A673 (cell line): ENCODE results near the gene TAPBP. TPM values are rescaled to one million over a fixed set of nuclear protein-coding genes. Genes with fewer than 3 reads are reported as not detected.

Experiments used
- BruUV-seq: library from RNA; stranded (reverse); fragments of 400-500 nt; replicated peaks from 2 replicates; lab custom pipeline; 2021; lab: Mats Ljungman, UMichigan
- CTCF ChIA-PET: fragments of 300-600 bp; sonication (Branson Sonifier 250); formaldehyde crosslinking; loops from one replicate; lab custom pipeline; 2022; ENCODE audit warnings: antibody characterized with exemption; lab: Charles Lee
- POLR2A ChIA-PET: fragments of 300-600 bp; sonication (Branson Sonifier 250); formaldehyde crosslinking; loops from one replicate; lab custom pipeline; 2022; ENCODE audit warnings: antibody characterized with exemption; ENCODE audit not compliant: low non-redundant PET; lab: Charles Lee
- DNase-seq: peaks from one replicate; pipeline ENCODE4 v3.0.0-alpha.2; 2015; ENCODE audit warnings: low spot score
- H3K27ac ChIP-seq: fragments of 200-600 bp; sonication (generic); 2 replicates; pipeline ENCODE4 v1.5.1; 2016; ENCODE audit warnings: mixed run types, low read depth, mild to moderate bottlenecking, mixed read lengths, antibody characterized with exemption, low read length; ENCODE audit not compliant: poor library complexity, severe bottlenecking
- H3K27me3 ChIP-seq: fragments of 200-600 bp; sonication (generic); replicated peaks from 2 replicates; pipeline ENCODE4 v1.6.1; 2017; ENCODE audit warnings: mixed run types, low read depth, mild to moderate bottlenecking, mixed read lengths, antibody characterized with exemption, low read length; ENCODE audit not compliant: insufficient read depth, poor library complexity
- H3K36me3 ChIP-seq: fragments of 200-600 bp; sonication (generic); 2 replicates; pipeline ENCODE4 v1.6.1; 2016; ENCODE audit warnings: mixed run types, mild to moderate bottlenecking, mixed read lengths, antibody characterized with exemption, low read length; ENCODE audit not compliant: insufficient read depth, poor library complexity, severe bottlenecking
- H3K4me1 ChIP-seq: fragments of 200-600 bp; sonication (generic); 2 replicates; pipeline ENCODE4 v1.6.1; 2017; ENCODE audit warnings: mixed run types, mild to moderate bottlenecking, mixed read lengths, antibody characterized with exemption, low read length; ENCODE audit not compliant: insufficient read depth, poor library complexity, severe bottlenecking
- H3K4me3 ChIP-seq: fragments of 200-600 bp; sonication (generic); 2 replicates; pipeline ENCODE4 v1.5.1; 2016; ENCODE audit warnings: low read depth, mixed run types, mild to moderate bottlenecking, mixed read lengths, low read length; ENCODE audit not compliant: poor library complexity, severe bottlenecking
- H3K9me3 ChIP-seq: fragments of 200-600 bp; sonication (generic); 2 replicates; pipeline ENCODE4 v1.6.1; 2016; ENCODE audit warnings: mixed run types, low read depth, mild to moderate bottlenecking, mixed read lengths, antibody characterized with exemption, low read length; ENCODE audit not compliant: poor library complexity, severe bottlenecking
- CTCF ChIP-seq: fragments of 300-800, 200-600 bp; sonication (generic); conservative IDR thresholded peaks from 2 replicates; pipeline ENCODE4 v1.5.1; 2017; ENCODE audit warnings: low read depth, mild to moderate bottlenecking, antibody characterized with exemption, low read length, moderate library complexity, mixed read lengths
- EZH2 ChIP-seq: fragments of 200-600 bp; sonication (generic); IDR thresholded peaks from 2 replicates; pipeline ENCODE4 v1.6.1; 2017; ENCODE audit warnings: borderline replicate concordance, low read depth, mild to moderate bottlenecking, mixed read lengths, antibody characterized with exemption, low read length; ENCODE audit not compliant: poor library complexity, severe bottlenecking
- intact Hi-C: fragments of 100-400 bp; cut with micrococcal nuclease; formaldehyde crosslinking; loops from one replicate; pipeline ENCODE4 v1.10.0; 2022; ENCODE audit not compliant: unreplicated experiment
- total RNA-seq: library from RNA; stranded (reverse); gene quantifications from 2 replicates; pipeline ENCODE4 v1.2.3, GENCODE V29; 2021

Gene TAPBP
- total RNA-seq, 1 experiment from 2014 or later, result 87.8 TPM

- no peaks in the 10 kb centered on the region for H3K9me3 ChIP-seq
- CTCF ChIA-PET, result no interaction called here
- POLR2A ChIA-PET, result no interaction called here
- TF ChIP-seq CTCF, result no peak
- TF ChIP-seq EZH2, result no peak
- intact Hi-C loops, result no loop called here
- no peaks in the 10 kb centered on the region for H3K4me1 ChIP-seq
- no peaks in the 10 kb centered on the region for H3K27me3 ChIP-seq
- DNase-seq, result no peak
- no TSS peak for BruUV-seq
- no peak overlapping the region for H3K4me3 ChIP-seq
- H3K36me3 ChIP-seq, result no peaks in the 10 kb centered on the region
- H3K27ac ChIP-seq, result no peak overlapping the region
These were observed 25.3 kb upstream of the TAPBP start for GRCh38 chr6:33339193-33339592.

GRCh38 chr6:33336495-33336894 is 22.6 kb upstream of the TAPBP start:
- POLR2A ChIA-PET, result no interaction called here

GRCh38 chr6:33335916-33336315 is 22.0 kb upstream of the TAPBP start:
- no peaks in the 10 kb centered on the region for H3K9me3 ChIP-seq
- TF ChIP-seq EZH2, result no peak
- TF ChIP-seq CTCF, result no peak
- POLR2A ChIA-PET, result no interaction called here
- H3K27ac ChIP-seq, result no peak overlapping the region
- CTCF ChIA-PET, result no interaction called here
- intact Hi-C loops, result no loop called here
- no peaks in the 10 kb centered on the region for H3K27me3 ChIP-seq
- no peaks in the 10 kb centered on the region for H3K4me1 ChIP-seq
- H3K36me3 ChIP-seq, result no peaks in the 10 kb centered on the region
- no peak for DNase-seq
- no TSS peak for BruUV-seq
- no peak overlapping the region for H3K4me3 ChIP-seq

More at GRCh38 chr6:33336495-33336894, 22.6 kb upstream of the TAPBP start:
- Histone ChIP-seq H3K9me3 (no peaks in the 10 kb centered on the region), H3K36me3 (no peaks in the 10 kb centered on the region), H3K4me3 (no peak overlapping the region), H3K27me3 (no peaks in the 10 kb centered on the region), H3K27ac (no peak overlapping the region), H3K4me1 (no peaks in the 10 kb centered on the region)
- DNase-seq, result no peak
- no TSS peak for BruUV-seq
- CTCF ChIA-PET, result no interaction called here
- TF ChIP-seq EZH2 (no peak), CTCF (no peak)
- intact Hi-C loops, result no loop called here
